H1 (cell line): Measurements from ENCODE around the gene TUBA3C. TPM values are rescaled to one million over a fixed set of nuclear protein-coding genes. Genes with fewer than 3 reads are reported as not detected.

Experiments
- CTCF ChIA-PET: fragments of 300-600 bp; sonication (Branson Sonifier 250); formaldehyde crosslinking; loops from one replicate; lab custom pipeline; 2021; ENCODE audit not compliant: partially characterized antibody; lab: Charles Lee
- POLR2A ChIA-PET: fragments of 300-600 bp; sonication (Branson Sonifier 250); formaldehyde crosslinking; loops from one replicate; lab custom pipeline; 2021; ENCODE audit warnings: inconsistent platforms; ENCODE audit not compliant: partially characterized antibody; lab: Charles Lee
- DNase-seq, 2 experiments: peaks; one replicate each; pipeline versions ENCODE4 v3.0.0 to v3.0.0-alpha.2; 2010 to 2022; ENCODE audit warnings: low spot score in 2 of 2, low read depth in 1 of 2, mixed read lengths in 1 of 2
- FAIRE-seq: peaks from 2 replicates; lab custom pipeline; 2011; peaks lifted over from hg19 to GRCh38; lab: Jason Lieb, UNC
- H2AFZ ChIP-seq: 2 replicates; pipeline ENCODE4 v1.8.1; 2012; ENCODE audit warnings: low read length, inconsistent platforms
- H2AK5ac ChIP-seq: 2 replicates; pipeline ENCODE4 v1.6.1; 2013; ENCODE audit warnings: low read depth, low read length
- H2BK120ac ChIP-seq: replicated peaks from 2 replicates; pipeline ENCODE3; 2013; ENCODE audit warnings: low read depth, low read length, inconsistent platforms
- H2BK12ac ChIP-seq: 2 replicates; pipeline ENCODE4 v1.6.1; 2013; ENCODE audit warnings: low read depth, low read length
- H2BK15ac ChIP-seq: 2 replicates; pipeline ENCODE4 v1.6.1; 2013; ENCODE audit warnings: low read length
- H2BK20ac ChIP-seq: 2 replicates; pipeline ENCODE4 v1.6.1; 2013; ENCODE audit warnings: low read length
- H2BK5ac ChIP-seq: 2 replicates; pipeline ENCODE4 v1.6.1; 2013; ENCODE audit warnings: low read depth, low read length
- H3K14ac ChIP-seq: 2 replicates; pipeline ENCODE4 v1.6.1; 2013; ENCODE audit warnings: inconsistent platforms; ENCODE audit not compliant: insufficient read length
- H3K18ac ChIP-seq: 2 replicates; pipeline ENCODE4 v1.6.1; 2013; ENCODE audit warnings: low read length; ENCODE audit errors: extremely low read depth
- H3K23ac ChIP-seq: 2 replicates; pipeline ENCODE4 v1.6.1; 2013; ENCODE audit warnings: inconsistent platforms; ENCODE audit not compliant: insufficient read length
- H3K23me2 ChIP-seq: 2 replicates; pipeline ENCODE4 v1.6.1; 2013; ENCODE audit warnings: low read depth, low read length
- H3K27ac ChIP-seq: 2 replicates; pipeline ENCODE4 v1.6.1; 2011; ENCODE audit warnings: low read depth, low read length, inconsistent platforms
- H3K27me3 ChIP-seq, 4 experiments: replicated peaks in 1 of 4; 1 replicate in 1 of 4; 2 replicates in 3 of 4; pipeline versions ENCODE4 v1.6.1 to v1.8.1; 2011 to 2013; ENCODE audit warnings: low read length in 3 of 4, mild to moderate bottlenecking in 3 of 4, inconsistent platforms in 2 of 4, mixed read lengths in 2 of 4, moderate library complexity in 1 of 4; ENCODE audit not compliant: control insufficient read depth in 3 of 4, insufficient read depth in 3 of 4; ENCODE audit errors: extremely low read depth in 1 of 4
- H3K36me3 ChIP-seq, 4 experiments: 2 replicates each; pipeline versions ENCODE4 v1.6.1 to v1.8.1; 2011 to 2013; ENCODE audit warnings: mild to moderate bottlenecking in 4 of 4, low read length in 3 of 4, moderate library complexity in 2 of 4, control low read depth in 1 of 4, inconsistent platforms in 1 of 4; ENCODE audit not compliant: insufficient read depth in 4 of 4, control insufficient read depth in 2 of 4
- H3K4ac ChIP-seq: replicated peaks from 2 replicates; pipeline ENCODE3; 2013; ENCODE audit warnings: low read length, low read depth, mixed read lengths, inconsistent platforms; ENCODE audit not compliant: insufficient read length
- H3K4me1 ChIP-seq, 4 experiments: replicated peaks in 1 of 4; 1 replicate in 1 of 4; 2 replicates in 3 of 4; pipeline versions ENCODE4 v1.6.1 to v1.8.1; 2011 to 2013; ENCODE audit warnings: low read length in 3 of 4, inconsistent platforms in 2 of 4, mixed read lengths in 1 of 4; ENCODE audit not compliant: insufficient read depth in 4 of 4, control insufficient read depth in 3 of 4
- H3K4me2 ChIP-seq, 2 experiments: 2 replicates each; pipeline versions ENCODE4 v1.6.1 to v1.8.1; 2011 to 2013; ENCODE audit warnings: low read depth in 2 of 2, low read length in 2 of 2, control low read depth in 1 of 2, inconsistent platforms in 1 of 2, mild to moderate bottlenecking in 1 of 2; ENCODE audit not compliant: insufficient read depth in 1 of 2
- H3K4me3 ChIP-seq, 4 experiments: fragments of 200-600, 300-600 bp in 1 of 4; sonication (generic), shearing (Covaris generic), sonication (Bioruptor Twin) in 1 of 4; 2 replicates each; pipeline versions ENCODE4 v1.5.1 to v1.8.1; 2011 to 2016; ENCODE audit warnings: low read length in 4 of 4, low read depth in 3 of 4, control low read depth in 2 of 4, inconsistent platforms in 2 of 4, mild to moderate bottlenecking in 2 of 4, mixed read lengths in 1 of 4, moderate library complexity in 1 of 4; ENCODE audit not compliant: insufficient read depth in 2 of 4; ENCODE audit errors: extremely low read depth in 1 of 4
- H3K56ac ChIP-seq: replicated peaks from 2 replicates; pipeline ENCODE3; 2013; ENCODE audit warnings: low read depth, mild to moderate bottlenecking, mixed read lengths, low read length, inconsistent platforms; ENCODE audit not compliant: insufficient read length
- H3K79me1 ChIP-seq: 2 replicates; pipeline ENCODE4 v1.6.1; 2013; ENCODE audit warnings: low read depth, low read length, control low read depth
- H3K79me2 ChIP-seq, 2 experiments: 2 replicates each; pipeline versions ENCODE4 v1.6.1 to v1.8.1; 2012 to 2013; ENCODE audit warnings: low read length in 2 of 2, mild to moderate bottlenecking in 2 of 2, inconsistent platforms in 1 of 2; ENCODE audit not compliant: insufficient read depth in 2 of 2, control insufficient read depth in 1 of 2
- H3K9ac ChIP-seq, 4 experiments: replicated peaks in 1 of 4; 1 replicate in 1 of 4; 2 replicates in 3 of 4; pipeline versions ENCODE4 v1.6.1 to v1.8.1; 2011 to 2013; ENCODE audit warnings: low read depth in 3 of 4, low read length in 3 of 4, control low read depth in 2 of 4, mild to moderate bottlenecking in 2 of 4, moderate library complexity in 2 of 4, inconsistent platforms in 1 of 4; ENCODE audit errors: extremely low read depth in 1 of 4
- H3K9me3 ChIP-seq, 2 experiments: 2 replicates each; pipeline versions ENCODE4 v1.6.1 to v1.8.1; 2012 to 2013; ENCODE audit warnings: mild to moderate bottlenecking in 2 of 2, moderate library complexity in 2 of 2, control low read depth in 1 of 2, inconsistent platforms in 1 of 2, low read depth in 1 of 2, low read length in 1 of 2, mixed read lengths in 1 of 2; ENCODE audit not compliant: insufficient read depth in 2 of 2
- H4K20me1 ChIP-seq, 2 experiments: replicated peaks in 1 of 2; 2 replicates each; pipeline versions ENCODE3 to v1.8.1; 2011 to 2013; ENCODE audit warnings: inconsistent platforms in 2 of 2, low read length in 2 of 2, mild to moderate bottlenecking in 1 of 2; ENCODE audit not compliant: insufficient read depth in 2 of 2, control insufficient read depth in 1 of 2
- H4K5ac ChIP-seq: 2 replicates; pipeline ENCODE4 v1.6.1; 2013; ENCODE audit warnings: low read length, low read depth, mixed read lengths, inconsistent platforms; ENCODE audit not compliant: insufficient read length
- H4K8ac ChIP-seq: 2 replicates; pipeline ENCODE4 v1.8.0; 2013; ENCODE audit warnings: mild to moderate bottlenecking, moderate library complexity, low read length, inconsistent platforms; ENCODE audit not compliant: insufficient read depth; ENCODE audit errors: extremely low read depth
- H4K91ac ChIP-seq: replicated peaks from 2 replicates; pipeline ENCODE3; 2013; ENCODE audit warnings: low read length, mixed read lengths, inconsistent platforms; ENCODE audit not compliant: insufficient read length
- ASH2L ChIP-seq: fragments of 200-600, 300-600 bp; sonication (generic); IDR thresholded peaks from one replicate; pipeline ENCODE4 v1.7.1; 2017; ENCODE audit warnings: low read length
- CHD2 ChIP-seq: IDR thresholded peaks from 2 replicates; pipeline ENCODE4 v1.6.1; 2012; ENCODE audit warnings: low read length, improper control_type of control experiment
- CREB1 ChIP-seq: IDR thresholded peaks from 2 replicates; pipeline ENCODE4 v1.6.1; 2012; ENCODE audit warnings: inconsistent platforms
- CTBP2 ChIP-seq: IDR thresholded peaks from 2 replicates; pipeline ENCODE4 v1.7.0; 2011; ENCODE audit warnings: borderline replicate concordance, mild to moderate bottlenecking, moderate library complexity, mixed read lengths, low read length; ENCODE audit not compliant: insufficient read depth, insufficient read length
- EZH2 ChIP-seq: fragments of 200-600 bp; sonication (generic); IDR thresholded peaks from 2 replicates; pipeline ENCODE4 v1.7.1; 2012; ENCODE audit warnings: low read depth, mild to moderate bottlenecking, moderate library complexity, low read length, inconsistent platforms; ENCODE audit not compliant: severe bottlenecking
- PHF8 ChIP-seq: fragments of 200-600 bp; sonication (generic); conservative IDR thresholded peaks from 2 replicates; pipeline ENCODE4 v1.7.1; 2012; ENCODE audit warnings: low read depth, mild to moderate bottlenecking, inconsistent platforms, low read length, moderate library complexity
- RFX5 ChIP-seq: IDR thresholded peaks from 2 replicates; pipeline ENCODE4 v1.6.1; 2011; ENCODE audit warnings: low read depth, low read length, improper control_type of control experiment, borderline replicate concordance
- SAP30 ChIP-seq: fragments of 300-600 bp; sonication (generic); IDR thresholded peaks from 2 replicates; pipeline ENCODE4 v1.7.1; 2012; ENCODE audit warnings: low read length, moderate library complexity, mild to moderate bottlenecking, inconsistent platforms; ENCODE audit not compliant: insufficient read depth, insufficient replicate concordance
- SP4 ChIP-seq: IDR thresholded peaks from 2 replicates; pipeline ENCODE4 v1.6.1; 2012; ENCODE audit warnings: low read length, inconsistent platforms
- TAF1 ChIP-seq: IDR thresholded peaks from 2 replicates; pipeline ENCODE4 v1.6.1; 2011; ENCODE audit warnings: mild to moderate bottlenecking, low read depth, low read length
- WGBS, 2 experiments: shearing (Covaris generic) in 1 of 2; methylation state at CpG; one replicate each; pipeline versions ENCODE4 v1.1.6 to v1.1.7; 2013 to 2015; ENCODE audit warnings: low lambda C conversion rate in 2 of 2, mixed read lengths in 2 of 2, inconsistent platforms in 1 of 2, low coverage in 1 of 2, missing lambda C conversion rate in 1 of 2; ENCODE audit not compliant: insufficient replicate concordance in 2 of 2, insufficient coverage in 1 of 2, insufficient read length in 1 of 2; ENCODE audit errors: extremely low coverage in 1 of 2, missing lambda C conversion rate in 1 of 2; 5-methylcytosine and 5-hydroxymethylcytosine counted together
- polyA plus RNA-seq, 7 experiments: library from polyadenylated mRNA; depleted of rRNA in 3 of 7; stranded (reverse) in 5 of 7; unstranded in 2 of 7; fragments of >200 nt in 5 of 7; fragments of 200-250 nt in 2 of 7; gene quantifications; 1 replicate in 5 of 7; 2 replicates in 1 of 7; 4 replicates in 1 of 7; pipeline versions ENCODE4 v1.2.1 to v1.2.3, GENCODE V29; 2011 to 2013; ENCODE audit warnings: missing spikeins in 2 of 7, mixed read lengths in 2 of 7
- total RNA-seq: library from RNA; stranded (reverse); fragmentation: NEBNext Ultra II Directional; extraction: Animal tissue kit (Norgen Biotek cat#: 25700); gene quantifications from 2 replicates; pipeline ENCODE4 v1.2.1, GENCODE V29; 2021

Gene TUBA3C
- total and polyA plus RNA-seq, 2 of the 8 experiments (the other 6 are each of a cell fraction or from before 2014, with no cell fraction given), result not detected

GRCh38 chr13:19182536-19182935, 912 bp upstream of the TUBA3C start:
- Histone ChIP-seq H4K20me1 (no peaks in the 10 kb centered on the region), H3K79me1 (no peaks in the 10 kb centered on the region), H3K4me2 (no peak overlapping the region), H2AK5ac (no peak overlapping the region), H2BK12ac (no peak overlapping the region), H3K36me3 (no peaks in the 10 kb centered on the region), H3K79me2 (no peaks in the 10 kb centered on the region), H3K56ac (no peak overlapping the region), H2BK120ac (no peak overlapping the region), H3K4ac (no peak overlapping the region), H4K8ac (no peak overlapping the region), H3K27ac (no peak overlapping the region), H4K91ac (no peak overlapping the region), H3K4me1 (no peaks in the 10 kb centered on the region), H3K9me3 (peaks cover 69 to 93% of the 10 kb centered on the region in 2 experiments), H3K14ac (no peak overlapping the region), H3K9ac (no peak overlapping the region), H3K4me3 (no peak overlapping the region), H2BK5ac (no peak overlapping the region), H2BK20ac (no peak overlapping the region), H3K23me2 (no peaks in the 10 kb centered on the region), H3K18ac (no peak overlapping the region), H2BK15ac (no peak overlapping the region), H3K27me3 (no peaks in the 10 kb centered on the region), H3K23ac (no peak overlapping the region), H4K5ac (no peak overlapping the region), H2AFZ (no peak overlapping the region)
- ChIA-PET POLR2A (no interaction called here), CTCF (no interaction called here)
- WGBS, 2 experiments, result 83% methylated on average over 12 of the region's 16 CpGs; no CpG with 5 or more reads in 1 of the 2 experiments
- no peak for FAIRE-seq
- TF ChIP-seq CHD2 (no peak), CREB1 (no peak), EZH2 (no peak), RFX5 (no peak), SAP30 (no peak), CTBP2 (no peak), SP4 (no peak), TAF1 (no peak), PHF8 (no peak), ASH2L (no peak)
- DNase-seq, result no peak
